ENCODE data around the gene NCOR1. TPM values are rescaled to one million over a fixed set of nuclear protein-coding genes. Genes with fewer than 3 reads are reported as not detected.

Gene NCOR1
- polyA plus RNA-seq, 2 of the 4 experiments (the other 2 are of a cell fraction): 65.5 to 190 TPM

DNA sequence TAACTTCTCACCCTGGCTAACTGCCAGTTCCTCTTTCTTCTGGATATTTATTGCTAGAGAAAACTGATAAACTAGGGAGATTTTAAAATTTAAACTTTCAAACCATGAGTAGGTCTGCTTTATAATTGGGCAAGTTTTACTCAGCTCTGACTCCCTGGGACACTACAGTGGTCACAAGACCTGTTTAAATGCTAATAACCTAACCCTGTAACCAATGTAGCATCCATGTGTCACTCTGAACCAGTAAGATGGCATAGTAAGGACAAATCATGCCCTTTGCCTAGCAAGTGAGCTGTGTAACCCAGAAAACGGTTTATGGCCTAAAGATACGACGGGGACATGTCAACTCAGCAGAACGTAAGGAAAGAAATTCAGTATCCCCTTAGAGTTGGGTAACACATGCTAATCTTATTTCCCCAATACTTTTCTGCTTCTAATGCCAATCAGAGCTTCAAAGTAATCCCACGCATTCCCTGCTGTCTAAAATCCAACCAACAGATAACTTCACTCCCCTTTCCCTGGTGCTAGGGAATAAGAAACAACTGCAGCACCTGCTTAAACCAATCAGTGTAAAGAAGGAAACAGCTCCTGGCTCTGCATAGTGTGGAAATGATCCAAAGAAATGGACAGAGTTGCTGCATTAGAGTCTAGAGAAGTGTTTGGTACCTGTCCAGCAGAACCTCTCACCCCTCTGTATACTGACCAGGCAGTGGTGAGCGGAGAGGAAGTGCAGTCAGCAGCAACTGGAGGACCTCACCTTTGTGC, 85.7 kb downstream of the NCOR1 start:
- DNase-seq (ENCODE audit: low read depth in 1 of 2, low spot score in 1 of 2): no peak
- Histone ChIP-seq H3K9me3 (no peaks in the 10 kb centered on the region), H3K4me3 (no peak overlapping the region), H3K27ac (no peak overlapping the region), H3K4me2 (no peak overlapping the region), H3K4me1 (no peaks in the 10 kb centered on the region)
- WGBS (ENCODE audit: missing lambda C conversion rate): 96% methylated on average over 6 of the region's 6 CpGs
- no peak for FAIRE-seq
- ATAC-seq: peak; percentile 30 to 33; a peak in 2 of 6 replicates
- no peak for TF ChIP-seq MYC (IDR thresholded peaks at IDR 0.05; ENCODE audit: borderline replicate concordance, low read length)
- TF ChIP-seq CBX8 (IDR thresholded peaks at IDR 0.05): no peak
- TF ChIP-seq TFCP2L1 (CRISPR knock-in tag; IDR thresholded peaks at IDR 0.05): no peak
- TF ChIP-seq RAD21 (conservative IDR thresholded peaks at IDR 0.05 in 1 of 2, IDR thresholded peaks at IDR 0.05 in 1 of 2): no peak
- TF ChIP-seq GATA3 (IDR thresholded peaks at IDR 0.05; ENCODE audit: borderline replicate concordance): no peak
- no peak for TF ChIP-seq ZNF302 (CRISPR knock-in tag; IDR thresholded peaks at IDR 0.05)
- TF ChIP-seq ZC3H11A (IDR thresholded peaks at IDR 0.05): no peak
- no peak for TF ChIP-seq ESRRA (IDR thresholded peaks at IDR 0.05; ENCODE audit: borderline replicate concordance, low read length)
- TF ChIP-seq JUNB (IDR thresholded peaks at IDR 0.05): no peak
- TF ChIP-seq, protein P1, sequence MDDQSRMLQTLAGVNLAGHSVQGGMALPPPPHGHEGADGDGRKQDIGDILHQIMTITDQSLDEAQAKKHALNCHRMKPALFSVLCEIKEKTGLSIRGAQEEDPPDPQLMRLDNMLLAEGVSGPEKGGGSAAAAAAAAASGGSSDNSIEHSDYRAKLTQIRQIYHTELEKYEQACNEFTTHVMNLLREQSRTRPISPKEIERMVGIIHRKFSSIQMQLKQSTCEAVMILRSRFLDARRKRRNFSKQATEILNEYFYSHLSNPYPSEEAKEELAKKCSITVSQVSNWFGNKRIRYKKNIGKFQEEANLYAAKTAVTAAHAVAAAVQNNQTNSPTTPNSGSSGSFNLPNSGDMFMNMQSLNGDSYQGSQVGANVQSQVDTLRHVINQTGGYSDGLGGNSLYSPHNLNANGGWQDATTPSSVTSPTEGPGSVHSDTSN (IDR thresholded peaks at IDR 0.05): no peak
- no peak for TF ChIP-seq HOXB13 (CRISPR knock-in tag; IDR thresholded peaks at IDR 0.05; ENCODE audit: low read depth)
- TF ChIP-seq NFE2L2 (conservative IDR thresholded peaks at IDR 0.05; ENCODE audit: low read length): no peak
- no peak for TF ChIP-seq SREBF2 (IDR thresholded peaks at IDR 0.05)
- TF ChIP-seq HDAC2 (IDR thresholded peaks at IDR 0.05): no peak
- no peak for TF ChIP-seq MAFK (IDR thresholded peaks at IDR 0.05; ENCODE audit: partially characterized antibody)
- TF ChIP-seq CHD2 (IDR thresholded peaks at IDR 0.05; ENCODE audit: low read length, partially characterized antibody): no peak
- TF ChIP-seq HOXB5 (CRISPR knock-in tag; IDR thresholded peaks at IDR 0.05): no peak
- TF ChIP-seq NPAS2 (CRISPR knock-in tag; IDR thresholded peaks at IDR 0.05; ENCODE audit: borderline replicate concordance): no peak
- POLR2A ChIA-PET: no interaction called here
- CTCF ChIA-PET: interaction anchor here (0.8 to 1.5 kb wide), 3 partner anchors 12 to 87 kb away, joined by 3 read pairs; partner anchors contain the start of gene PIGL

DNA sequence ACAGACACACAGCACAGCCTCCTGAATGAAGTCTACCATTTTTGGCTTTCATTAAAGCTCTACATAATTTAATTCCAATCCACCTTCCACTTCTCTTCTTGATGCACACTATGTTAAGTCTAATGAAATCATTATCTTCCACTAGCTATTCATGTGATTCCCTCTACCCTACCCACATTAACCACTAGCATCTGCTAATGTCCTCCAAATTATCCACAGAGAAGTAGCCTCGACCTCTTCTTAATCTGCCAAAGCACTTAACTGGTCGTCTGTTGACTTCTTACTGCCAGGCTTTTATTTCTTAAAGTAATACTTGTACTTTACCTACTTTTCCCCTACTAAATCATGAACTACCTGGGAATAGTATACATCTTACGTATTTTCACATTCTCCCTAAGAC, 91.8 kb downstream of the NCOR1 start:
- ATAC-seq: no peak
- H3K27ac ChIP-seq: no peak overlapping the region
- CTCF ChIA-PET: interaction anchor here (1.1 kb wide), 1 partner anchor 32 kb away, joined by 4 read pairs; no protein-coding TSS in a partner anchor
- no peak overlapping the region for H3K4me3 ChIP-seq
- FAIRE-seq: no peak
- WGBS (ENCODE audit: missing lambda C conversion rate): 84% methylated on average over 3 of the region's 3 CpGs
- POLR2A ChIA-PET: no interaction called here
- no peak overlapping the region for H3K4me2 ChIP-seq
- no peaks in the 10 kb centered on the region for H3K9me3 ChIP-seq
- 0 out of 3 replicates have a peak, but pooled peaks cover 5% of the 10 kb centered on the region for H3K4me1 ChIP-seq
- no peak for DNase-seq (ENCODE audit: low read depth in 1 of 2, low spot score in 1 of 2)
- TF ChIP-seq TP53 (CRISPR knock-in tag; IDR thresholded peaks at IDR 0.05) (no peak), RARB (CRISPR knock-in tag; IDR thresholded peaks at IDR 0.05) (no peak), POLR2A (IDR thresholded peaks at IDR 0.05; ENCODE audit: low read length) (no peak), ESRRA (IDR thresholded peaks at IDR 0.05; ENCODE audit: borderline replicate concordance, low read length) (no peak), EHF (CRISPR knock-in tag; IDR thresholded peaks at IDR 0.05) (no peak), JUN (IDR thresholded peaks at IDR 0.05) (no peak)

DNA sequence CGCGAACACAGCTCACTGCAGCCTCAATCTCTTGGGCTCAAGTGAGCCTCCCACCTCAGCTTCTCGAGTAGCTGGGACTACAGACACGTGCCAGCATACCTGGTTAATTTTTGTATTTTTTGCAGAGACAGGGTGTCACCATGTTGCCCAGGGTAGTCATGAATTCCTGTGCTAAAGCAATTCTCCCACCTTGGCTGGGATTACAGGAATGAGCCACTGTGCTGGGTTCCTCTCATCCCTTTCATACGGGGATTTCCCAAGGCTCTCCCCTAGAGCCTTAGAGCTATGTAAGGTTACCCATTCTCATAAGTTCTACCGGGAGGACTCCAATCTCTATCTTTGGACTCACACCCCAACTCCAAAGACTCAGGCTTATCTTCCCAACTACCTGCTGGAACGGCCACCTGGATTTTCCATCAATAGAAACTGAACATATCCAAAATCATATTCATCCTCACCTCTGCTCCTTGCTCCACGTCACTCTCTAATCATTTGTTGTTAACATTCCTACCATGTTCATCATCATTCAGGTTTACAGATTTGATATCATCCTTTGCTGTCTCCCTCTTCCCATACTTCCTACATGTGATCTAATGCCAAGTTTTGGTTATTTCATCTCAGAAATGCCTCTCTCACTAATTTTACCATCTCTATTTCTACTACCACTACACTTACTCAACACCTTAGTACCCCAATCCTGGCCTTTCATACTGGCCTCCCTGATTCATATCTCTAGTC, 92.5 kb downstream of the NCOR1 start:
- ChIA-PET POLR2A (no interaction called here), CTCF (interaction anchor here (1.1 kb wide), 1 partner anchor 31 kb away, joined by 4 read pairs; no protein-coding TSS in a partner anchor)
- Histone ChIP-seq H3K4me2 (no peak overlapping the region), H3K27ac (no peak overlapping the region), H3K9me3 (no peaks in the 10 kb centered on the region), H3K4me1 (0 out of 3 replicates have a peak, but pooled peaks cover 5% of the 10 kb centered on the region), H3K4me3 (no peak overlapping the region)
- DNase-seq (ENCODE audit: low read depth in 1 of 2, low spot score in 1 of 2): no peak
- no peak for TF ChIP-seq JUN (IDR thresholded peaks at IDR 0.05)
- no peak for TF ChIP-seq CBX2 (IDR thresholded peaks at IDR 0.05; ENCODE audit: borderline replicate concordance, low read depth)
- no peak for TF ChIP-seq NFE2L2 (conservative IDR thresholded peaks at IDR 0.05; ENCODE audit: low read length)
- TF ChIP-seq POLR2A (IDR thresholded peaks at IDR 0.05; ENCODE audit: low read length): no peak
- TF ChIP-seq, protein P2, sequence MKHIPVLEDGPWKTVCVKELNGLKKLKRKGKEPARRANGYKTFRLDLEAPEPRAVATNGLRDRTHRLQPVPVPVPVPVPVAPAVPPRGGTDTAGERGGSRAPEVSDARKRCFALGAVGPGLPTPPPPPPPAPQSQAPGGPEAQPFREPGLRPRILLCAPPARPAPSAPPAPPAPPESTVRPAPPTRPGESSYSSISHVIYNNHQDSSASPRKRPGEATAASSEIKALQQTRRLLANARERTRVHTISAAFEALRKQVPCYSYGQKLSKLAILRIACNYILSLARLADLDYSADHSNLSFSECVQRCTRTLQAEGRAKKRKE (CRISPR knock-in tag; IDR thresholded peaks at IDR 0.05; ENCODE audit: low read depth): no peak
- TF ChIP-seq CEBPB (IDR thresholded peaks at IDR 0.05): no peak
- TF ChIP-seq POLR2AphosphoS2 (conservative IDR thresholded peaks at IDR 0.05; ENCODE audit: low read length): no peak
- TF ChIP-seq KDM5A (IDR thresholded peaks at IDR 0.05): no peak
- TF ChIP-seq HDAC2 (IDR thresholded peaks at IDR 0.05): no peak
- TF ChIP-seq, protein P3, sequence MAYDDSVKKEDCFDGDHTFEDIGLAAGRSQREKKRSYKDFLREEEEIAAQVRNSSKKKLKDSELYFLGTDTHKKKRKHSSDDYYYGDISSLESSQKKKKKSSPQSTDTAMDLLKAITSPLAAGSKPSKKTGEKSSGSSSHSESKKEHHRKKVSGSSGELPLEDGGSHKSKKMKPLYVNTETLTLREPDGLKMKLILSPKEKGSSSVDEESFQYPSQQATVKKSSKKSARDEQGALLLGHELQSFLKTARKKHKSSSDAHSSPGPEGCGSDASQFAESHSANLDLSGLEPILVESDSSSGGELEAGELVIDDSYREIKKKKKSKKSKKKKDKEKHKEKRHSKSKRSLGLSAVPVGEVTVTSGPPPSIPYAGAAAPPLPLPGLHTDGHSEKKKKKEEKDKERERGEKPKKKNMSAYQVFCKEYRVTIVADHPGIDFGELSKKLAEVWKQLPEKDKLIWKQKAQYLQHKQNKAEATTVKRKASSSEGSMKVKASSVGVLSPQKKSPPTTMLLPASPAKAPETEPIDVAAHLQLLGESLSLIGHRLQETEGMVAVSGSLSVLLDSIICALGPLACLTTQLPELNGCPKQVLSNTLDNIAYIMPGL (CRISPR knock-in tag; IDR thresholded peaks at IDR 0.05; ENCODE audit: borderline replicate concordance): no peak
- ATAC-seq: peak; percentile 30 to 54; a peak in 3 of 6 replicates
- peak; percentile 13 for FAIRE-seq
- WGBS (ENCODE audit: missing lambda C conversion rate): 78% methylated on average over 8 of the region's 8 CpGs
